Naive B cell (primary cell): ENCODE measurements around the gene TLK2. TPM values are rescaled to one million over a fixed set of nuclear protein-coding genes. Genes with fewer than 3 reads are reported as not detected.
"Not testable (repeated sequence)": the region's sequence is repeated elsewhere in the genome, so short reads cannot be mapped to it uniquely, and the experiment has no call there.

Source experiments
- ATAC-seq, 2 donors: fragments of 150-1000 bp; cut with Tn5 transposase; 2 replicates each; pipeline ENCODE4 v1.10.0; 2021; ENCODE audit warnings: low read depth in 2 of 2, mild to moderate bottlenecking in 2 of 2, moderate library complexity in 2 of 2
- DNase-seq: peaks from one replicate; pipeline ENCODE4 v3.0.0; 2022
- H3K27ac Mint-ChIP-seq, 6 donors: one replicate each; pipeline ENCODE4 v1.8.0; 2020 to 2022; ENCODE audit warnings: mild to moderate bottlenecking in 6 of 6, mixed read lengths in 6 of 6, moderate library complexity in 5 of 6, inconsistent platforms in 2 of 6
- H3K27me3 Mint-ChIP-seq, 3 donors: one replicate each; pipeline ENCODE4 v1.8.0; 2021 to 2022; ENCODE audit warnings: mixed read lengths in 3 of 3, mild to moderate bottlenecking in 1 of 3
- H3K36me3 Mint-ChIP-seq, 2 donors: one replicate each; pipeline ENCODE4 v1.8.0; 2020 to 2022; ENCODE audit warnings: mixed read lengths in 2 of 2, inconsistent platforms in 1 of 2, mild to moderate bottlenecking in 1 of 2
- H3K4me1 Mint-ChIP-seq, 3 donors: one replicate each; pipeline ENCODE4 v1.8.0; 2020 to 2022; ENCODE audit warnings: mixed read lengths in 3 of 3, inconsistent platforms in 1 of 3, mild to moderate bottlenecking in 1 of 3, moderate library complexity in 1 of 3
- H3K4me3 Mint-ChIP-seq, 8 donors: one replicate each; pipeline ENCODE4 v1.8.0; 2020 to 2022; ENCODE audit warnings: mild to moderate bottlenecking in 8 of 8, mixed read lengths in 8 of 8, moderate library complexity in 8 of 8, inconsistent platforms in 2 of 8
- H3K9me3 Mint-ChIP-seq, 7 donors: one replicate each; pipeline ENCODE4 v1.8.0; 2020 to 2022; ENCODE audit warnings: mixed read lengths in 7 of 7, mild to moderate bottlenecking in 5 of 7, inconsistent platforms in 2 of 7, moderate library complexity in 1 of 7
- polyA plus RNA-seq, 6 donors: library from polyadenylated mRNA; unstranded; fragments of 300-500 nt; fragmentation: Illumina TruSeq; gene quantifications; one replicate each; pipeline ENCODE4 v1.2.3, GENCODE V29; 2021; ENCODE audit warnings: low read depth in 6 of 6

The TLK2 gene
- polyA plus RNA-seq, 6 donors from 2014 or later, result 9.0 to 18.4 (median 14.3) TPM

GRCh38 chr17:62552851-62553659 is 74.4 kb downstream of the TLK2 start:
- not testable (repeated sequence) for H3K9me3 Mint-ChIP-seq, H3K4me1 Mint-ChIP-seq, H3K27me3 Mint-ChIP-seq, H3K36me3 Mint-ChIP-seq, H3K4me3 Mint-ChIP-seq
- ATAC-seq, result peak; percentile 77 to 91
- H3K27ac Mint-ChIP-seq, result peak overlapping the region in 5 of 6 donors; percentile 16 to 75 (median 44)
- peak; percentile 35 for DNase-seq

- not testable (repeated sequence) for H3K27me3 Mint-ChIP-seq, DNase-seq, ATAC-seq, H3K36me3 Mint-ChIP-seq, H3K4me3 Mint-ChIP-seq, H3K9me3 Mint-ChIP-seq
- Mint-ChIP-seq H3K27ac (peak overlapping the region in 2 of 6 donors; percentile 36 to 59), H3K4me1 (peaks cover 6 to 14% (median 6%) of the 10 kb centered on the region in 3 donors)
Measured at GRCh38 chr17:62557532-62557931, 78.9 kb downstream of the TLK2 start.

- H3K27me3 Mint-ChIP-seq, DNase-seq, H3K9me3 Mint-ChIP-seq, H3K4me3 Mint-ChIP-seq, H3K27ac Mint-ChIP-seq, ATAC-seq, H3K36me3 Mint-ChIP-seq, H3K4me1 Mint-ChIP-seq: not testable (repeated sequence)
Measured at GRCh38 chr17:62558941-62559340, 80.3 kb downstream of the TLK2 start.

GRCh38 chr17:62560971-62561370 is 82.3 kb downstream of the TLK2 start:
- not testable (repeated sequence) for H3K9me3 Mint-ChIP-seq, H3K4me1 Mint-ChIP-seq, H3K27me3 Mint-ChIP-seq, H3K4me3 Mint-ChIP-seq, DNase-seq, ATAC-seq
- peak overlapping the region in 1 of 6 donors; percentile 47 for H3K27ac Mint-ChIP-seq
- peaks cover 14 to 17% of the 10 kb centered on the region in 2 donors for H3K36me3 Mint-ChIP-seq

- DNase-seq (no peak), ATAC-seq (no peak)
- H3K27me3 Mint-ChIP-seq, result no peaks in the 10 kb centered on the region
- peaks cover 0 to 7% (median 4%) of the 10 kb centered on the region in 3 donors for H3K4me1 Mint-ChIP-seq
- H3K4me3 Mint-ChIP-seq, result no peak overlapping the region
- peaks cover 22 to 24% of the 10 kb centered on the region in 2 donors for H3K36me3 Mint-ChIP-seq
- H3K27ac Mint-ChIP-seq, result no peak overlapping the region
- H3K9me3 Mint-ChIP-seq, result no peaks in the 10 kb centered on the region
Measured at GRCh38 chr17:62562656-62563055, 84.0 kb downstream of the TLK2 start.

GRCh38 chr17:62565817-62566216 is 87.2 kb downstream of the TLK2 start:
- H3K36me3 Mint-ChIP-seq, result peaks cover 22 to 29% of the 10 kb centered on the region in 2 donors
- no peak for ATAC-seq
- no peaks in the 10 kb centered on the region for H3K27me3 Mint-ChIP-seq
- no peaks in the 10 kb centered on the region for H3K9me3 Mint-ChIP-seq
- H3K4me1 Mint-ChIP-seq, result peaks cover 3 to 6% (median 5%) of the 10 kb centered on the region in 3 donors
- DNase-seq, result no peak
- no peak overlapping the region for H3K4me3 Mint-ChIP-seq
- peak overlapping the region in 2 of 6 donors; percentile 5 to 84 for H3K27ac Mint-ChIP-seq

- Mint-ChIP-seq H3K27me3 (no peaks in the 10 kb centered on the region), H3K4me3 (no peak overlapping the region), H3K4me1 (peaks cover 3 to 6% (median 5%) of the 10 kb centered on the region in 3 donors), H3K27ac (peak overlapping the region in 2 of 6 donors; percentile 59 to 65), H3K36me3 (peaks cover 22 to 29% of the 10 kb centered on the region in 2 donors), H3K9me3 (no peaks in the 10 kb centered on the region)
- ATAC-seq, result no peak
- DNase-seq, result no peak
Measured at GRCh38 chr17:62566996-62567578, 88.5 kb downstream of the TLK2 start.

DNA sequence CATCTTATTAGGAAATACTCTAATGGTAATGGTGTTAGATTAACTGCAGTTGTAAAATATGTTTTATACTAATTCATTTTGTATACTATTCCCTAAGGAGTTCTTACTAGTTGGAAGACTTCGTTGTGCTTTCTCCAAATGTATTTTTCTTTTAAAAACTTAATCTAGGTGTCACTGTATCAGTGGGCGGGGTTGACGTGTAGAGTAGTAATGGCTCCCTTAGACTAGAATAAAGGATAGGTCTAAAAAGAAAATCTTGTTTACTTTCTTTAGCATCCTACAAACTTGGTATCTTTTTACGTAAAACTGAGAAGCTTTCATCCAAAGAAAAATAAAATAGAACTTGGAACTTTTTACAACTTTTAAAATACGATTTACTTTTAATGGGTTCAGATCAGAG is 93.9 kb downstream of the TLK2 start:
- Mint-ChIP-seq H3K27me3 (no peaks in the 10 kb centered on the region), H3K9me3 (no peaks in the 10 kb centered on the region), H3K4me1 (peaks cover 8 to 21% (median 11%) of the 10 kb centered on the region in 3 donors), H3K27ac (no peak overlapping the region), H3K4me3 (no peak overlapping the region), H3K36me3 (peaks cover 10 to 27% of the 10 kb centered on the region in 2 donors)
- ATAC-seq, result no peak
- no peak for DNase-seq

DNA sequence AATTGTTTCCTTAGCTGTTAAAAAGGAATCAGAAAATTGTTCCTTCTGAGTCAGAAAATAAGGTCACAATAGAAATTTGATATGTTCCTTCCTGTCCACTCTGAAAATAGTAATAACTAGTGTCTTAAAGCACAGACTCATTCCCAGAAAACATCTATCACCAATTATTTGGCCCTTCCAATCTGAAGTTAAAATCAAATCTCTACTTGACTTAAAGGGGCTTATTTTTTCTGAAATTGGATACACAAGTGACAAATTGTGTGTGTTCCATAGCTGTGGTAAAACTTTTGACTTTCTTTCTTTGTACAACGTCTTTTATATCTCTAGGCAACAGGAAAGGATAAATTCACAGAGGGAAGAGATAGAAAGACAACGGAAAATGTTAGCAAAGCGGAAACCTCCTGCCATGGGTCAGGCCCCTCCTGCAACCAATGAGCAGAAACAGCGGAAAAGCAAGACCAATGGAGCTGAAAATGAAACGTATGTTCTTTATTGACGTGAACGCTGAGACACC is 94.3 kb downstream of the TLK2 start:
- peaks cover 10 to 27% of the 10 kb centered on the region in 2 donors for H3K36me3 Mint-ChIP-seq

DNA sequence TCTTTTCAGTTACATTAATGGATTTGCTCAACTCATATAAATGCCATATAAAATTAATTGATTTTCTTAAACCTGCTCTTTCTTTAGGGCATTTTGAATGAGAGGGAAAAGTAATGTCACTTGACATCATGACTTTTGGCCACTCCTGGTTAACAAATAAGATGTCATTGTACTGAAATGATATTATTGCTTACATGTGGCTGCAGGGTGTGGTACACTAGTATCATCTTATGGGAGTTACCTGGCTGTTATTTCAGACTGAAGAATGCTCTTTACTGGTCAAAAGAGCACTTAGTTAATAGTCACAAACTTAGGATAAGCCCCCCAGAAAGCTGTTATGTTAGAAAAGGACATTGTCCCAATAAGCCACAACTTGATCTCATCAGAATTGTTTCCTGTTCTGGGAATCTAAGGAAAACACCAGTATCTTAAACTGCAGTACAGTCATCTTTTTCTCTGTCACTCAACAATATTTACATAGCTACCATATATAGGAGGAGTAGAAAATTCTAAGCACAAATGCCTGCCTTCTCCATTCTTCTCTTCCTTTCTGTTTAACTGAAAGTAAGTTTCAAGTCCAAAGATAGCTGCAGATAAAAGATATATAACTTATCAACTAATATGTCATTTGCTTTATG is 95.0 kb downstream of the TLK2 start:
- no peak for ATAC-seq
- peaks cover 8 to 21% (median 11%) of the 10 kb centered on the region in 3 donors for H3K4me1 Mint-ChIP-seq
- no peaks in the 10 kb centered on the region for H3K9me3 Mint-ChIP-seq
- H3K36me3 Mint-ChIP-seq, result peaks cover 10 to 27% of the 10 kb centered on the region in 2 donors
- no peak for DNase-seq
- H3K27me3 Mint-ChIP-seq, result no peaks in the 10 kb centered on the region
- H3K4me3 Mint-ChIP-seq, result no peak overlapping the region
- peak overlapping the region in 1 of 6 donors; percentile 26 for H3K27ac Mint-ChIP-seq

More for the DNA sequence above, 94.3 kb downstream of the TLK2 start:
- no peaks in the 10 kb centered on the region for H3K9me3 Mint-ChIP-seq
- H3K4me3 Mint-ChIP-seq, result no peak overlapping the region
- peaks cover 8 to 21% (median 11%) of the 10 kb centered on the region in 3 donors for H3K4me1 Mint-ChIP-seq
- DNase-seq (no peak), ATAC-seq (no peak)
- no peak overlapping the region for H3K27ac Mint-ChIP-seq
- no peaks in the 10 kb centered on the region for H3K27me3 Mint-ChIP-seq

GRCh38 chr17:62576382-62576781 is 97.8 kb downstream of the TLK2 start:
- Mint-ChIP-seq H3K27me3 (no peaks in the 10 kb centered on the region), H3K4me1 (peaks cover 8 to 17% (median 9%) of the 10 kb centered on the region in 3 donors), H3K4me3 (no peak overlapping the region), H3K36me3 (peaks cover 13 to 27% of the 10 kb centered on the region in 2 donors), H3K9me3 (no peaks in the 10 kb centered on the region), H3K27ac (peak overlapping the region in 2 of 6 donors; percentile 17 to 50)
- DNase-seq (no peak), ATAC-seq (no peak)

- Mint-ChIP-seq H3K4me1 (peaks cover 8 to 17% (median 9%) of the 10 kb centered on the region in 3 donors), H3K4me3 (no peak overlapping the region), H3K36me3 (peaks cover 16 to 18% of the 10 kb centered on the region in 2 donors), H3K27ac (peak overlapping the region in 1 of 6 donors; percentile 0), H3K27me3 (no peaks in the 10 kb centered on the region), H3K9me3 (no peaks in the 10 kb centered on the region)
- DNase-seq, result no peak
- ATAC-seq, result no peak
Measured at GRCh38 chr17:62578757-62579487, 100.3 kb downstream of the TLK2 start.

GRCh38 chr17:62580947-62581346 is 102.3 kb downstream of the TLK2 start:
- Mint-ChIP-seq H3K4me1 (peaks cover 0 to under 1% (median 0%) of the 10 kb centered on the region in 3 donors), H3K36me3 (peaks cover 7 to 18% of the 10 kb centered on the region in 2 donors), H3K4me3 (no peak overlapping the region), H3K27me3 (no peaks in the 10 kb centered on the region), H3K9me3 (no peaks in the 10 kb centered on the region), H3K27ac (no peak overlapping the region)
- ATAC-seq (no peak), DNase-seq (no peak)
